SIG-M5 treated with dmso at 0.1 percent for 504 hours (cell line): Measurements from ENCODE around the gene FBXO11.

Source experiments
- DNase-seq: peaks from one replicate; lab custom pipeline; 2025; ENCODE audit not compliant: unreplicated experiment; lab: John Stamatoyannopoulos, UW

The FBXO11 gene

DNA sequence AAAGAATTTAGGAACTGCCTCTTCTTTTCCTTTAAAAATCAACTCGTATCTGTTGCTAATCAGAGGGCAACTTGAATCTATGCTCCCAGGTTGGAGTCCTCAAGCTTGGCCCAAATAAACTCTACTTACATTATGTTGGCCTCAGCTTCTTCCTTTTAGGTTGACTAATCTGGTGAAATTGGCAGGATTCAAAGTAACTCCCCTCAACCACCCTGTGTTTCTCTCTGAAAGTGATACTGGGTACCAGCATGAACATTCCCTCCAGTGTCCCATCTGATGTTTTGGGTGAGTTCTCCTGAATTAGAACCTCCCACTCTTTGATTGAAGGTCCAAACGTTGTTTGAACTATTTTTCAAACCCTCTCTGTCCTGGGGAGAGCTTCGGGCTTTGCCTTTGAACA lies 164.7 kb downstream of the FBXO11 start:
- DNase-seq: no peak

DNA sequence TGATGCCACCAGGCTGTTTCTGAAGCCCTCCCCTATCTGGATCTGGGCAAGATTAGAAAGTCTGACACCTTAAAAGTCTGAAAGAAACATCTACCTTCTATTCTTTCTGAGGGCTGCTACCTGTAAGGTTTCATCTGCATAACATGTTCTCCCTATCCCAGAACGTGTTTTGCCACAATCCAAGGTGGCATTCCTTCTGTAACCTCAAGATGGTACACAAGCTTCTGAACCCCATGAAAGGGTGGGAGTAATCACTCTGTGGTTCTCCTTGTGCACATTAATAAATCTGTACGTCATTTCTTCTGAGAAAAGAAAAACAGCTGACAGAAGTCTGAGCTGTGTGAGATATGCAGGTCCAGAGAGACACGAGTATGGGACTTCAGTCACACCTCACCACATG lies 165.2 kb downstream of the FBXO11 start:
- peak; percentile 17 for DNase-seq
